ENCODE data around the gene TICRR. TPM values are rescaled to one million over a fixed set of nuclear protein-coding genes. Genes with fewer than 3 reads are reported as not detected.

Gene TICRR
- polyA plus RNA-seq, 2 of the 4 experiments (the other 2 are of a cell fraction), result 7.8 to 11.6 TPM

- no peak for TF ChIP-seq ZC3H11A (IDR thresholded peaks at IDR 0.05)
- TF ChIP-seq CEBPB (IDR thresholded peaks at IDR 0.05), result no peak
- TF ChIP-seq ZFP36 (IDR thresholded peaks at IDR 0.05; ENCODE audit: borderline replicate concordance, partially characterized antibody), result no peak
- TF ChIP-seq CTCF (IDR thresholded peaks at IDR 0.05), result no peak
- no peak for TF ChIP-seq FOSL2 (IDR thresholded peaks at IDR 0.05)
- TF ChIP-seq FOSL2 (CRISPR knock-in tag; IDR thresholded peaks at IDR 0.05), result no peak
- no peak for TF ChIP-seq NPAS2 (CRISPR knock-in tag; IDR thresholded peaks at IDR 0.05; ENCODE audit: borderline replicate concordance)
- TF ChIP-seq EHF (CRISPR knock-in tag; IDR thresholded peaks at IDR 0.05), result no peak
- no peak for TF ChIP-seq REST (IDR thresholded peaks at IDR 0.05)
- Histone ChIP-seq H3K4me2 (no peak overlapping the region), H3K4me3 (no peak overlapping the region), H3K9me3 (peaks cover 12% of the 10 kb centered on the region; the same call in 1 of the 3 replicates), H3K27ac (no peak overlapping the region), H3K4me1 (no peaks in the 10 kb centered on the region)
- ATAC-seq, result peak in 1 of 2 experiments; percentile 30; a peak in 2 of 6 replicates
- ChIA-PET POLR2A (no interaction called here), CTCF (interaction anchor here (1.0 to 1.4 kb wide), 4 partner anchors 18 to 145 kb away, joined by 3 to 4 read pairs (median 4); no protein-coding TSS in a partner anchor)
- no peak for FAIRE-seq
- 90% methylated on average over 5 of the region's 5 CpGs for WGBS (ENCODE audit: missing lambda C conversion rate)
- no peak for DNase-seq (ENCODE audit: low read depth in 1 of 2, low spot score in 1 of 2)
These were observed 65.8 kb downstream of the TICRR start for GRCh38 chr15:89641053-89641452.

- CTCF ChIA-PET, result interaction anchor here (0.7 to 1.7 kb wide), 8 partner anchors 8 to 445 kb away, joined by 3 to 5 read pairs (median 4); no protein-coding TSS in a partner anchor
- Histone ChIP-seq H3K4me2 (no peak overlapping the region), H3K27ac (no peak overlapping the region), H3K4me1 (no peaks in the 10 kb centered on the region), H3K4me3 (no peak overlapping the region), H3K9me3 (peaks cover 12% of the 10 kb centered on the region; the same call in 1 of the 3 replicates)
- TF ChIP-seq FOXS1 (CRISPR knock-in tag; IDR thresholded peaks at IDR 0.05) (no peak), MAX (IDR thresholded peaks at IDR 0.05) (no peak), JUN (IDR thresholded peaks at IDR 0.05) (no peak), KDM1A (IDR thresholded peaks at IDR 0.05; ENCODE audit: low read depth) (no peak), ESRRA (IDR thresholded peaks at IDR 0.05; ENCODE audit: borderline replicate concordance, low read length) (no peak), TFCP2L1 (CRISPR knock-in tag; IDR thresholded peaks at IDR 0.05) (no peak), MAFK (IDR thresholded peaks at IDR 0.05; ENCODE audit: partially characterized antibody) (no peak), PBX3 (IDR thresholded peaks at IDR 0.05) (no peak), NFE2L2 (conservative IDR thresholded peaks at IDR 0.05; ENCODE audit: low read length) (no peak), SREBF2 (IDR thresholded peaks at IDR 0.05) (no peak), HOXB5 (CRISPR knock-in tag; IDR thresholded peaks at IDR 0.05) (no peak), HOXB13 (CRISPR knock-in tag; IDR thresholded peaks at IDR 0.05; ENCODE audit: low read depth) (no peak), ZSCAN20 (CRISPR knock-in tag; IDR thresholded peaks at IDR 0.05) (no peak), HMGXB4 (CRISPR knock-in tag; IDR thresholded peaks at IDR 0.05; ENCODE audit: borderline replicate concordance) (no peak), RARB (CRISPR knock-in tag; IDR thresholded peaks at IDR 0.05) (no peak), BHLHE40 (IDR thresholded peaks at IDR 0.05; ENCODE audit: low read depth, low read length) (no peak), SMC3 (IDR thresholded peaks at IDR 0.05) (no peak), PHF8 (IDR thresholded peaks at IDR 0.05; ENCODE audit: borderline replicate concordance, low read depth) (no peak)
- FAIRE-seq (no peak), ATAC-seq (no peak), DNase-seq (ENCODE audit: low read depth in 1 of 2, low spot score in 1 of 2) (no peak)
- POLR2A ChIA-PET, result no interaction called here
- 96% methylated on average over 13 of the region's 16 CpGs for WGBS (ENCODE audit: missing lambda C conversion rate)
These were observed 66.8 kb downstream of the TICRR start for GRCh38 chr15:89642106-89642505.
